Stimulated activated CD4-positive, alpha-beta T cell treated with anti-CD3 and anti-CD28 coated beads, Interleukin-2, amount 100 ng/mL, for 4 hours (primary cell): ENCODE measurements around the gene MAVS.

ENCODE experiments used
- DNase-seq: peaks from one replicate; pipeline ENCODE4 v3.0.0-alpha.2; 2020; ENCODE audit warnings: low read depth

MAVS gene

DNA sequence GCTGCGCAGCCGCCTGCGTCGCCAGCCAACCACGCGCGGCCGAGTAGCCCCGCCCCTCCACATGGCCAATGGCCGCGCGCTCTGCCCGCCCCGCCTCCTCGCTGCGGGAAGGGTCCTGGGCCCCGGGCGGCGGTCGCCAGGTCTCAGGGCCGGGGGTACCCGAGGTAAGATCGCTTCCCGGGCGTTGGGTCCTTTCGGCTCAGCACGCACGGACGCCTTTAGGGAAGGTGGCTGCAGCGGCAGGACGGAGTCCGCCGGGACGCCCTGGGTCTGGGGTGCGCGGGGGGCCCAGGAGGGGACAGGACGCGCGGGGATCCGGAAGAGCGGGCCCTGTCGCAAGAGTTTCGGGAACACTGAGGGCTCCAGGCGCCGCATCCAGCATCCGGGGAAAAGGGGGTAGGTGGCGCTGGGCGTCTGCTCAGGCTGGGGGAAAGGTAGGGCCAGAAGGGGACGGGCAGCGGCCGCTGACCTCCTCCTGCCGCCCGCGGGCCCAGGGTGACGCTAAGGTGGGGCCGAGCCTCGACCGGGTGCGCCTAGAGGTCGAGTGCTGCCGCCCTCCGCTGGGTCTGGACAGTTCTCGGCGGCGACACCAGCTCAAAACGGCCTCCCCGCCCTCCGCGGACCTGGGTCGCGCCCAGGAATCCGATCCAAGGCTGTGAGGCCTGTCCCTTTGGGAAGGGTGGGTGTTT is at the start of gene MAVS:
MAVS (plus strand) TSS at position 95 of the 689 bp plus-strand sequence. CDS start 7,791 bp downstream, outside the sequence.
- DNase-seq, result peak; percentile 72

DNA sequence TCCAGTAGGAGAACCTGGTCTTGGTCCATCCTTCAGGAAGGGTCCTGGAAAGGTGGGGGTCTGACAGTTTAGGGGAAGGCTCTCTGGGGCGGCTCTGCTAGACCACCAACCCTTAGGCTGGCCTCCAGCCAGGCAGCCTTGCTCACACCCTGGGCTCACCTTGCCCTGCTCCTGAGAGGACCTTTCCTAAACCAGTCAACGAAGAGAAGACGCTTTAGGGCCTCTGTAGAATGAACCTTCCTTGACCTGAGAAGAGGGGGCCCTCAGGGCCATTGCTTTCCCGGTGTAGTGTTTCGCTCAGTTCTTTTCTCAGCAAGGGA is 49.4 kb upstream of the MAVS start:
- DNase-seq, result no peak

GRCh38 chr20:3797592-3798372 is 48.9 kb upstream of the MAVS start:
- DNase-seq, result no peak

GRCh38 chr20:3798373-3798768 is 48.3 kb upstream of the MAVS start:
- no peak for DNase-seq

- no peak for DNase-seq
Measured at GRCh38 chr20:3798908-3799248, 47.8 kb upstream of the MAVS start.

DNA sequence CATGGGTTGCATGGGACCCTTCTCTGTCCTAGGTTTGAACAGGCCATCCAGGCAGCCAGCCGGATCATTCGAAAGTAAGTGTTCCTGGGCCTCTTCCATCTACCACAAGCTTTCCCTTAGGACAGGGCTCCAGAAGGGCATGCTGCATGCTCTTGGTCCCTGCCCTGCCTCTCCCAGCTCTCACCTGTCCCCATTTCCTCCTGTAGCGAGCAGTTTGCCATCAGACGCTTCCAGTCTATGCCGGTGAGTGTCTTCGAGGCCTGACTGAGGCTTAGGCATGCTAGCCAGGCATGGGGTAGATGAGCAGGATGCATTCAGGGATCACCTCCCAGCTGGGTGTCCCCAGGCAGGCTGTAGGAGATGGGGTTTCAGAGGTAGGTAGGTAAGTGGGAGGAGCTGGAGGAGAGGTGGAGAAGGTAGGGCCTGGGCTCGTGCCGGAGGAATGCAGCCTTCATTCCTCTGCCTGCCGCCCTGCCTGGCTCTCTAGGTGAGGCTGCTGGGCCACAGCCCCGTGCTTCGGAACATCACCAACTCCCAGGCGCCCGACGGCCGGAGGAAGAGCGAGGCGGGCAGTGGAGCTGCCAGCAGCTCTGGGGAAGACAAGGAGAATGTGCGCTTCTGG is 46.3 kb upstream of the MAVS start:
- DNase-seq, result no peak

DNA sequence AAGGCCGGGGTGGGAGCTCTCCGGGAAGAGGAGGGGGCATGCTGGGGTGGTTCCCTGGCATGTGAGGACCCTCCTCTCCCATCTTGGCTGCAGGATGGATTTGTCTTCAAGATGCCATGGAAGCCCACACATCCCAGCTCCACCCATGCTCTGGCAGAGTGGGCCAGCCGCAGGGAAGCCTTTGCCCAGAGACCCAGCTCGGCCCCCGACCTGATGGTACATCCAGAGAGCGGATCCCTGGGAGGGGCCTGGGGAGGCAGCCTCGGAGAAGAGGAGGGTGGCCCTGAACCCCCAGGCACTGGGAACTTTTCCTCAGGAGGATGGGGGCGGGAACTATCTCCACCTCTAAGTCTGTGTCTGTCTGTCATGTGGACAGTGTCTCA is 45.8 kb upstream of the MAVS start:
- DNase-seq, result no peak

DNA sequence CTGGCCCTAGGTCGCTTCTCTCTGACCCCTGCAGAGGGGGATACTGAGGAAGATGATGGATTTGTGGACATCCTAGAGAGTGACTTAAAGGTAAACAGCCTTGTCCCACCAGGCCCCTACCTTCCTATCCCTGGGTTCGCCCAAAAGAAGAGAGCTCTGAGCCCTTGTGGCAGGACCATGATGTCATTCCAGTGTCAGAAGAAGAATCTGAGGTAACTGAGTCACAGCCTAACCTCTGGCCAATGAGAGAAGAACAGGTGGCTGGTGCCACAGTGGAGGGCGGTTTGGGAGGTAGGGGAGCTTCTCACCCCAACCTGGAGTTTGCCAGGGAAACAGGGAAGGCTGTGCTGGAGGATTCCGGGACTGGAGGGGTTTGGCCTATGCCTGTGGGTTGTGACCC is 45.3 kb upstream of the MAVS start:
- DNase-seq, result no peak

GRCh38 chr20:3801846-3802245 is 44.8 kb upstream of the MAVS start:
- no peak for DNase-seq

GRCh38 chr20:3802524-3803239 is 44.0 kb upstream of the MAVS start:
- no peak for DNase-seq

DNA sequence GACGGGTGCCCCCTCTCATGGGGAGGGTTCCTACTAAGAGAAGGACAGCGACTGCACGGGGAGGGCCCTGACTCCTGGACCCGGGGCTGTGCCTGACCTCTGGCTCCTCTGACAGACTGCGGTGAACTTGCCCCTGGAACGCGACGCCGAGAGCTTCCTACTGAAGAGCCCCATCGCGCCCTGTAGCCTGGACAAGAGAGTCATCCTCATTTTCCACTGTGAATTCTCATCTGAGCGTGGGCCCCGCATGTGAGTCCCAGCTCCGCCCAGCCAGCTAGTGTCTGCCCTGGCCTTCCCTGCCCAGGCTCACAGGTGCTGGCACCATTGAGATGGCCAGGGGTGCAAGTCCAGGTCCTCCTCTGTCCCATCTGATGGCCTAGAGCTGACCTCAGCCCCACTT is 43.3 kb upstream of the MAVS start:
- no peak for DNase-seq

DNA sequence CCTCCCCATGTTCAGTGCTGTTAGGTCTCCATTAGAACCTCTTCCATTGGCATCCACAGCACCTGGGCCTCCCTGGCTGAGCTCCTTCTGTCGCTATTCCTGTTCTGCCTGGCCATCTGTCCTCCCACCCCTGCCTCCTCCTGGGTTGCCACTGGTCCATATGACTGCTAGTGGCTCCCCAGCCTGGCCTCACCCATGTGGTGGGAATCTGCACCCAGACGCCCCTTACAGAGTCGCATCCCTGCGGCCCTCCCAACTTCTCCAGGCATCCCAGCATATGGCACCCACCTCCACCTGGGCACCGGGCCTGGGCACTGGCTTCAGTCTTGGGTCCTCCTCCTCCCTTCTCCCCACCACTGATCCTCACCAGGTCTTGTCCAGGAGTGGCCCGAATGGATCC is 42.8 kb upstream of the MAVS start:
- no peak for DNase-seq

GRCh38 chr20:3804254-3804751 is 42.3 kb upstream of the MAVS start:
- DNase-seq, result no peak

DNA sequence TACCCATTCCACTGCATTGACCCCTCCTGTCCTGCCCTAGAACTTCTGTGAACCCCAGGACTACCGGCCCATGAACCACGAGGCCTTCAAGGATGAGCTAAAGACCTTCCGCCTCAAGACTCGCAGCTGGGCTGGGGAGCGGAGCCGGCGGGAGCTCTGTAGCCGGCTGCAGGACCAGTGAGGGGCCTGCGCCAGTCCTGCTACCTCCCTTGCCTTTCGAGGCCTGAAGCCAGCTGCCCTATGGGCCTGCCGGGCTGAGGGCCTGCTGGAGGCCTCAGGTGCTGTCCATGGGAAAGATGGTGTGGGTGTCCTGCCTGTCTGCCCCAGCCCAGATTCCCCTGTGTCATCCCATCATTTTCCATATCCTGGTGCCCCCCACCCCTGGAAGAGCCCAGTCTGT is 41.9 kb upstream of the MAVS start:
- DNase-seq, result no peak

GRCh38 chr20:3808544-3808943 is 38.1 kb upstream of the MAVS start:
- no peak for DNase-seq

- DNase-seq, result peak; percentile 94
Measured at GRCh38 chr20:3811467-3812258, 35.0 kb upstream of the MAVS start.

DNA sequence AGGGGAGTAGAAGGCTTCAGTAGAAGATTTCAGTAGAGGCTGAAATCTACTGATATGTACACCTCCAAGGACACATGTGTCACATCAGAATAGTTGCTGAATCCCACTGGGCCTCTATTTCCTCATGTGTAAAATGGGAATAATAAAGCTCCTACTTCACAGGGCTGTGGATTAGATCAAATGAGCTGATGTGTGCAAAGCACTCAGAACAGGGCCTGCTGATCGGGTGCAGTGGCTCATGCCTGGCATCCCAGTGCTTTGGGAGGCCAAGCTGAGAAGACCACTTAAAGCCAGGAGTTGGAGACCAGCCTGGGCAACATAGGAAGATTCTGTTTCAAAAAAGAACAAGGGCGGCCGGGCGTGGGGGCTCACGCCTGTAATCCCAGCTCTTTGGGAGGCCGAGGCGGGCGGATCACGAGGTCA is 34.4 kb upstream of the MAVS start:
- no peak for DNase-seq

- DNase-seq, result no peak
Measured at GRCh38 chr20:3812975-3813847, 33.4 kb upstream of the MAVS start.

DNA sequence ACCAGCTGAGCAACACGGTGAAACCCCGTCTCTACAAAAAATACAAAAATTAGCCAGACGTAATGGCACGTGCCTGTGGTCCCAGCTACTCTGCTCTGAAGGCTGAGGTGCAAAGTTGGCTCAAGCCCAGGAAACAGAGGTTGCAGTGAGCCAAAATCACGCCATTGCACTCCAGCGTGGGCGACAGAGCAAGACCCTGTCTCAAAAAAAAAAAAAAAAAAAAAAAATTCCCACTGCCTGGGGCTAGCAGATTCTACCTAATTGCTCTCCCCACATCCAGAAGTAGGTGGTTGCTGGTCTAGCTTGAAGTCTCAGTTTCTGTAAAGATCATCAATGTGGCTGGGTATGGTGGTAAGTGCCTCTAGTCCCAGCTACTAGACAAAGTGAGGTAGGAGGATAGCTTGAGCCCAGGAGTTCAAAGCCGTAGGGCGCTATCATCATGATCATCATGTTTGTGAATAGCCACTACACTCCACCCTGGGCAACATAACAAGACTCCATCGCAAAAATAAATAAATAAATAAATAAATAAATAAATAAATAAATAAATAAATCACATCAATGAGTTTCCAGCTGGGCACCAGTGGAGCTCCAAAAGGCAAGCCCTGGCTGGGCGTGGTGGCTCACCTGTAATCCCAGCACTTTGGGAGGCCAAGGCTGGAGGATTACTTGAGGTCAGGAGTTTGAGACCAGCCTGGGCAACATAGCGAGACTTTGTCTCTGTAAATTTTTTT is 32.6 kb upstream of the MAVS start:
- DNase-seq, result no peak

- no peak for DNase-seq
Measured at GRCh38 chr20:3814928-3815495, 31.6 kb upstream of the MAVS start.
